GM04504 (cell line): ENCODE data around the gene EXO1.
A peak's percentile ranks its signal among the peaks of the same experiment; 100 is the strongest.
"Not testable (repeated sequence)": the region's sequence is repeated elsewhere in the genome, so short reads cannot be mapped to it uniquely, and the experiment has no call there.

Experiments
- DNase-seq: peaks from one replicate; pipeline ENCODE4 v3.0.0-alpha.2; 2012; ENCODE audit warnings: low read depth

Gene EXO1

DNA sequence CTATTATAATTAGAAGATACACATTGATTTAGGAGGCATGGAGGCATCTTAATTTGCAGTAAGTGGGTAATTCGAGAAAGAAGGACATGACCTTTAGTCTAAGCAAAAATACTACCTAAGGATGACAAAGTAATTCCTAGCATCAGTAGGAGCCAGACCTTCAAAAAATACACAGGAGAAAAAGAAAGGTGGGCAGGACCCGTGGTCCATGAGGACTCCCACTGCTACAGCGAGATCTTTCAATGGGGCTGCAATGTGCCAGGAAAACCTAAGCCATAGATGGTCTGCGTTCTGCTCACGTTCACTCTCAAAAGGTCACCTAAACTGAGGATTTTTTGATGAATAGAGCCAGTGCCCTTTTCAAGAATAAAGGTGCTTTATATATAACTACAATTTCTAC lies 10.6 kb upstream of the EXO1 start:
- DNase-seq: no peak

- no peak for DNase-seq
Measured at GRCh38 chr1:241837901-241838300, 10.1 kb upstream of the EXO1 start.

DNA sequence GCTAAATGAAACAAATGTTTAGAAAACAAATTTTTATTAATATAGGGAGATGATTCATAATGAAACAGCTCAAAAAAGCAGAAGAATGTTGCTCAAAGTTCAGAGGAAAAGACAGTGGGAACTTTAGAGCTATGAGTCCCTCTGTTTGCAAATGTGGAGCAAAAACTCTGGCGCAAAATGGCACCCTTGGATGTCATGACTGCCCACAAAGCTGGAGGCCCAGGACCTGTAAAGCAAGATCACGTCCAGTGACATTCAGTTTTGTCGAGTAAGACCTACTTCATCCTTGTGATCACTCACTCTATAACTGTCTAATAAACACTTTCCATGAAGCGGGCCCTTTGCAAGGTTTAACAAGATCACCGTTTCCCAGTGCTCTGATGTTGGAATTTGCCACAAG lies 9.1 kb upstream of the EXO1 start:
- no peak for DNase-seq

DNA sequence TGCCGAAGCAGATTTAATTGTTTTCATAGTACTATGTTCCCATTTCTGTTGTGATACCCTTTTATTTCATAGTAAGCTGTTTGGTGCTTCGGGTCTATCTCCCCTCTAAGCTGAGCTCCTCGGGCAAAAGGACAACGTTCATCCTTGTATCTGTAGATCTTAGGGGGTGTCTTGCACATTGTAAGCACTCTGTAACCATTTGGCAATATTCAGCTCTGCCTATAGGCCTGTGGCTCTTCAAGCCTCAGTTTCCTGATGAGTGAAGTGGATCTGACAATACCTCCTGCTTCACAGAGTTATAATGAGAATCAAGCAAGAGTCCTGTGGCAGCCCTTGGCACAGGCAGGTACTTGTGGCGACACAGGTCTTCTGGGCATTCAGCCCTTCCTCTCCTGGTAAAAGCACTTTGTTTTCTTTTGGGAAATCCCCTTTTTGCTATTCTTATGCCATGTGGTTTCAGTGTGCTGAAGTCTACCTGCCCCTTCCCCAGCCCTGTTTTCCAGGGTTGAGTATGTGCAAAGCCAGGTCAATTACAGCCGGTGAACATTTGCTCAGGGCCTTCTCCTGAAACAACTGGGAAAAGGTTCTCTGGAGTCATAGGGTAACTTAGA lies 8.5 kb upstream of the EXO1 start:
- DNase-seq: no peak

DNA sequence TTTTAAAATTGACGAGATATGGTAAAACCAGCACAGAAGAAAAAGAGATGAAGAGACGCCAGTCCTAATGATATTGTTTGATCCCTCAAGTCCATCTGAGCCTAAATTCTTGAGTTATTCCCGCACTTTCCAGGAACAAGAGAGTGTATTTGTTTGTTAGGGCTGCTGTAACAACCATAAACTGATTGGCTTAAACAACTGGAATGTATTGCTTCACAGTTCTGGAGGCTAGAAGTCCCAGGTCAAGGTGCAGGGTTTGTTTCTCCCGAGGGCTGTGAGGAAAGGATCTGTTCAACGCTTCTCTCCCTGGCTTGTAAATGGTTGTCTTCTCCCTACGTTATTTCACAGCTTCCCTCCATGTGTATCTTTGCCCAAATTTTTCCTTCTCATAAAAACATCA lies 7.8 kb upstream of the EXO1 start:
- no peak for DNase-seq

DNA sequence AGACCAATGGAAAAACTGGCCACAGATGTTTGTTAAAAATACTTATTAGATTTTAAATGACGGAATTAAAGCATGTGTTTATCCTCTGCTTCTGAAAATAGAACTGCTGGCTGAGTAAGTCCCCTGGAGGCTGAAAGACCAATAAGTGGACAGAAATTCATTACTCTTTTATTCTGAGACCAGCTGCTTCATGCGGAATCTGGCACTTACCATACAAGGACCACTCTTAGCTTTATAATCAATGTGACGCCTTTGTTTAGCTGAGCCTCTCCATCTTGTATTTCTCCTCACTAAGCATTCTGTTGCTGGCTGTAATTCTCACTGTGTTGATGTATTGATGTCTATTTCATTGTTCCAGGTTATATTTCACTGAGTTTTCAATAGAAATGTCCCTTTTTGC lies 6.3 kb upstream of the EXO1 start:
- no peak for DNase-seq

DNA sequence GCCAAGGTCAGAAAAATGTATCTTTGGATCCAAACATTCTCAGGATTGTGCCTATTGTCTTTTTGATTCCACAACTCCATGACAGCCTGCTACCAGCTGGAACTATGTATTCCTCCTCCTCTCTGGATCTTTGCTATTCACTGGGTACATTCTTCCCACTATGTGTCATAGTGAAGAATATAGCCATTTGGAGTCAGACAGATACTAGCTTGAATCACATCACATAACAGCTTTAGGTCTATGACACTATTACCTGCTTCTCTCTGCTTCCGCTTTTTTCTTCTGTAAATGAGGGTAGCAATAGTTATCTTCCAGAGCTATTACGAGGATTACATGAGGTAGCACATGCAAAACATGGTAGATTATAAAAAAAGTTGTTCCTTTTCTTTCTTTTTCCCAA lies 5.4 kb upstream of the EXO1 start:
- no peak for DNase-seq

DNA sequence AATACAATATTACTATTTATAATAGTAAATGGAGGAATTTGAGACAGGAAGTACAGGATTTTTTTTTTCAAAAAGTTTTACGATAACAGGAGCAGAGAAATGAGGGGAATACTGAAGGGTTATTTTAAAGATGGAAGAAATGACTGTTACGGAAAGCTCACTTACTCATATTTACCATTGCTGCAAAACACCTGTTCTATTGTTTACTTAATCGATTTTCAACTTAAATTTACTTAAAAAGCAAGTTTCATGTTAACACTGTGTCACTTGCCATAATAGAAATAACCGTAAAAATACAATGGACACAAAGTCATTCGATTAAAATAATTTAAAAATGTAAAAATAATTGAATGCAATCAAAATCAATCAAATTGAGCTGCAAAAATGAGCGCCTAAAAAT lies 3.4 kb upstream of the EXO1 start:
- no peak for DNase-seq

- no peak for DNase-seq
Measured at GRCh38 chr1:241846375-241846774, 1.6 kb upstream of the EXO1 start.

GRCh38 chr1:241846862-241847539 lies 1.0 kb upstream of the EXO1 start:
- DNase-seq: no peak

DNA sequence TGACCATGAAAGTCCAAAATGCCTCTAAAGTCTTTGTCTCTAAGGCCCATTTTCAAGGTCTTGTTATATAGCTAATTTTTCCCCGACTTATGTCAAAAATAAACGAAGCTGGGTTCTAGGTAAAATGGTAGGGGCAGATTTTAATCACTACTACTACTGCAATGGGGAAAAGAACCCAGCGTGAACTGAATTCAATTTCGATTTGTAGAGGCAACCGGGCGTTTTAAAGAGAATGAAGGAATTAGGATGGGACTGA lies 536 bp upstream of the EXO1 start:
- no peak for DNase-seq

DNA sequence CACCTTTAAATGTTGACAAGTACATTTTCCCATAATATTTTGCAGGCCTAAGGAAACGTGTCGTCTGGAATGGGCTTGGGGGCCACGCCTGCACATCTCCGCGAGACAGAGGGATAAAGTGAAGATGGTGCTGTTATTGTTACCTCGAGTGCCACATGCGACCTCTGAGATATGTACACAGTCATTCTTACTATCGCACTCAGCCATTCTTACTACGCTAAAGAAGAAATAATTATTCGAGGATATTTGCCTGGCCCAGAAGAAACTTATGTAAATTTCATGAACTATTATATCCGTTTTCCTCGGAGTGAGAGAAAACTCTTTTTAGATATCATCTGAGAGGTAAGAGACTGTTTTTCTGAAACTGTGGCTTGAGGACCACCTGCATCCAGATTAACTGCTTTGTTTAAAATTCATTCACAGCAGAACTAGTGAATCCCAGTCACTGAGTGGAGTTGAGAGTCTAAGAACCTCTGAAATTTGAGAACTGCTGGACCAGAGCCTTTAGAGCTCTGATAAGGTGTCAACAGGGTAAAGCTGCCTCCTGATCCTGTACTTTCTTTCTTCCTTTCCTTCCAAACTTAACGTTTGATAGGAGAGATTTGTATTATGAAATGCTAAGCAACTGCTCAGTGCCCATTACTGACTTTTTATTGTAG lies 811 bp downstream of the EXO1 start:
- no peak for DNase-seq

GRCh38 chr1:241849345-241849695 lies 1.3 kb downstream of the EXO1 start:
- DNase-seq: no peak

DNA sequence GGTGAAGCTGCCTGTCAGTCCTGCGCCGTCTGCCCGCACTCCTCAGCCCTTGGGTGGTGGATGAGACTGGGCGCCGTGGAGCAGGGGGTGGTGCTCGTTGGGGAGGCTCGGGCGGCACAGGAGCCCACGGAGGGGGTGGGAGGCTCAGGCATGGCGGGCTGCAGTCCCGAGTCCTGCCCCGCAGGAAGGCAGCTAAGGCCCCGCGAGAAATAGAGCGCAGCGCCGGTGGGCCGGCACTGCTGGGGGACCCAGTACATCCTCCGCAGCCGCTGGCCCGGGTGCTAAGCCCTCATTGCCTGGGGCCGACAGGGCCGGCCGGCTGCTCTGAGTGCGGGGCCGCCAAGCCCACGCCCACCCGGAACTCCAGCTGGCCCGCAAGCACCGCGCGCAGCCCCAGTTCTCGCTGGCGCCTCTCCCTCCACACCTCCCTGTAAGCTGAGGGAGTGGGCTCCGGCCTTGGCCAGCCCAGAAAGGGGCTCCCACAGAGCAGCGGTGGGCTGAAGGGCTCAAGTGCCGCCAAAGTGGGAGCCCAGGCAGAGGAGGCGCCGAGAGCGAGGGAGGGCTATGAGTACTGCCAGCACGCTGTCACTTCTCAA lies 7.6 kb downstream of the EXO1 start:
- DNase-seq: not testable (repeated sequence)

DNA sequence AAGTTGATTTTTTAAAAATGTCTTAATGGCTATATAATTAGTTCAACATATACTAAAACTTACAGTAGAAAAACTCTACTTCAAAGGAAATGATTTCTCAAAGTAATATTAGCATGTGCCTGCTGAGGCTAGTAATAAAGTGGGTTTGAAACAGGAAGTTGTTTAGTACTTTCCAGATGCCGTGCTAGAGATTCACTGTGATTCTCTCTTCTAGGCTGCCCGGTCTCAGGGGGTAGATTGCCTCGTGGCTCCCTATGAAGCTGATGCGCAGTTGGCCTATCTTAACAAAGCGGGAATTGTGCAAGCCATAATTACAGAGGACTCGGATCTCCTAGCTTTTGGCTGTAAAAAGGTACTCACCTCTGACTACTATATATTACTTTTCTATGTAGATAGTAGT lies 9.1 kb downstream of the EXO1 start:
- DNase-seq: no peak

GRCh38 chr1:241860922-241861321 lies 12.9 kb downstream of the EXO1 start:
- no peak for DNase-seq

- no peak for DNase-seq
Measured at GRCh38 chr1:241869022-241869421, 21.0 kb downstream of the EXO1 start.

GRCh38 chr1:241870336-241870735 lies 22.3 kb downstream of the EXO1 start:
- DNase-seq: no peak

GRCh38 chr1:241870746-241871430 lies 22.9 kb downstream of the EXO1 start:
- DNase-seq: no peak

DNA sequence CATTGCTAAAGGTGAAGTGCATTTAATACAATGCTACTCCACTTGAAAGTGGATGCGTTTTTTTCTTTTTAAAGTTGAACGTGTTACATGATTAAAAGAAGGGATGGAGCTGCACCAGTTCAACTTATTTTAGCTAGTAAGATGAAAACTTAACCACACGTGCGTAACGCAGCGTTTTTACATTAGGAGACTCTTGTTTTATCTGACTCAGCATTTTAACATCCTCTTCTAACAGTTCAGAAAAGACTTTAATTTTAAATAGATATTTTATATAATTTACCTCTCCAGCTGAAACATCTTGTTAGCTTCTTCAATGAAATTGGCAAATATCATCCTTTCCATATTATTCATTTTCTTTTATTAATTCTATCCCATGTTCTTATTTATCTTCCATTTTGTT lies 33.4 kb downstream of the EXO1 start:
- DNase-seq: no peak

DNA sequence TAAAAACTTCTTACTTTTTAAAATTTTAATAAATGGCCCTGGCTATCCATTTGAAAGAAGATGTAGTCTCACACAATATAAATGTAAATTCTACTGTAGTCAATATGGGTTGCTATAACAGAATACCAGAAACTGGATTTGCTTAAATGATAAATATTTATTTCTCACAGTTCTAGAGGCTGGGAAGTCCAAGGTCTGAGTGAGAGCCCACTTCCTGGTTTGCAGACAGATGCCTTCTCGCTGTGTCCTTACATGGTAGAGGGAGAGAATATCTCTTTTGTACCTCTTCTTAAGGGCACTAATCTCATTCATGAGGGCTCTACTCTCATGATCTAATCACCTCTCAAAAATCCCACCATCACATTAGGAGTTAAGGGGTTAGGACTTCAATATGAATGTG lies 35.2 kb downstream of the EXO1 start:
- DNase-seq: no peak

- DNase-seq: peak; percentile 10
Measured at GRCh38 chr1:241888232-241888631, 40.2 kb downstream of the EXO1 start.

GRCh38 chr1:241891296-241891695 lies 43.3 kb downstream of the EXO1 start:
- DNase-seq: no peak
